IgD-negative memory B cell (primary cell): ENCODE results near the gene TRNT1. TPM values are rescaled to one million over a fixed set of nuclear protein-coding genes. Genes with fewer than 3 reads are reported as not detected.
A peak's percentile ranks its signal among the peaks of the same experiment; 100 is the strongest.

ENCODE experiments used
- H3K27ac Mint-ChIP-seq, 3 donors: one replicate each; pipeline ENCODE4 v1.8.0; 2020 to 2022; ENCODE audit warnings: mild to moderate bottlenecking in 3 of 3, mixed read lengths in 3 of 3, moderate library complexity in 1 of 3
- H3K27me3 Mint-ChIP-seq: one replicate; pipeline ENCODE4 v1.8.0; 2021; ENCODE audit warnings: mixed read lengths
- H3K36me3 Mint-ChIP-seq: one replicate; pipeline ENCODE4 v1.8.0; 2020; ENCODE audit warnings: mild to moderate bottlenecking, mixed read lengths
- H3K4me1 Mint-ChIP-seq, 3 donors: one replicate each; pipeline ENCODE4 v1.8.0; 2020 to 2022; ENCODE audit warnings: mixed read lengths in 3 of 3, mild to moderate bottlenecking in 1 of 3
- H3K4me3 Mint-ChIP-seq, 4 donors: one replicate each; pipeline ENCODE4 v1.8.0; 2020 to 2022; ENCODE audit warnings: mild to moderate bottlenecking in 4 of 4, mixed read lengths in 4 of 4, moderate library complexity in 3 of 4
- H3K9me3 Mint-ChIP-seq, 3 donors: one replicate each; pipeline ENCODE4 v1.8.0; 2020 to 2021; ENCODE audit warnings: mixed read lengths in 3 of 3, mild to moderate bottlenecking in 1 of 3
- polyA plus RNA-seq: library from polyadenylated mRNA; unstranded; fragments of 300-500 nt; fragmentation: Illumina TruSeq; gene quantifications from one replicate; pipeline ENCODE4 v1.2.3, GENCODE V29; 2021

The TRNT1 gene
- 21.0 TPM for polyA plus RNA-seq

DNA sequence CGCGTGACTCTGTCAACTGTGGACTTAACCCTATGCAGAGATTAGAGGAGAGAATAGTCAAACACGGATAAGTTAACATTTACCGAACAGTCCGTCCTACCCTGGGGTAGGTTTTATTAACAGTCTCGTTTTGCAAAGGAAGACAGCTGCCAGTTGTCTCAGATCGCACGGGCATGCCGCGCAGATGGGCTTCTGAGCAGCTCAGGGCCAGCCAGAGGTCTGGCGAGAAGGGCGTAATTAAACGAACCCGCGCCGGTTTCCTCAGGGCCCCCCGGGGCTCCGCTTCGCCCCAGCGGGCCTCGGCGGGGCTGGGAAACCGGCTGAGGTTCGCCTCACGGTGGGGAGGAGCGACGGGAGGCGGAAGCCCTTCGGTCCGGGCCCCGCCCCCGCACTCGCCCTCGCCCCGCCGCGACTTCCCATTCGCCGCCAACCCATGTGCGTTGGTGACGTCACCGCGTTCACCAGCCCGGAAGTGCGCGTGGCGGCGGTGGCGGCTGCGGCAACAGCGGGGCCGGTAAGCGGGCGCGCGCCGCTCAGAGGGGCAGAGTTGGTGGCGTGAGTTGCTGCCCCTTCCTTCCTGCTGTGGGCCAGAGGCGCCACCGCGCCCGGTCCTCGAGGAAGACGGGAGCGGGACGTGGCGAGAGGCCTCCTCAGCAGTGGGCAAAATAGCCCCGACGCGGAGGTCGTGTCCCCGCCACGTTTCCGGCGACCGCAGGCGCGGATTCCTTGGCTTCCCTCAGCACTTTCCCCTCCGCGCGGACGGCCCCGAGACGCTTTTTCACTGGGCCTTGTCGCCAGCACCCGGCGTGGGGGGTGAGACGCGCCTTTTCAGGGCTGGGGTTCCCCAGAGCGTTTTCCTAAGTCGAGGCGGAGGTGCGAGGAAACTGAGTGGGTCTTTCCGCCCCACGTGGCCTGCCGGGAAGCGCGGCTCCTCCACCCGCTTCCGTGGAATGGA lies at the start of gene TRNT1:
TRNT1 (plus strand) TSS at position 464 of the 955 bp plus-strand sequence. CDS start 2,101 bp downstream, outside the sequence.
- peaks cover 12 to 26% (median 22%) of the 10 kb centered on the region in 3 donors for H3K4me1 Mint-ChIP-seq
- peak within 1 kb of the TSS; percentile 91 to 99 (median 97) for H3K27ac Mint-ChIP-seq
- H3K36me3 Mint-ChIP-seq = peaks cover 5% of the 10 kb centered on the region
- H3K4me3 Mint-ChIP-seq = peak within 1 kb of the TSS; percentile 92 to 97 (median 96)
- no peaks in the 10 kb centered on the region for H3K9me3 Mint-ChIP-seq
- no peaks in the 10 kb centered on the region for H3K27me3 Mint-ChIP-seq

DNA sequence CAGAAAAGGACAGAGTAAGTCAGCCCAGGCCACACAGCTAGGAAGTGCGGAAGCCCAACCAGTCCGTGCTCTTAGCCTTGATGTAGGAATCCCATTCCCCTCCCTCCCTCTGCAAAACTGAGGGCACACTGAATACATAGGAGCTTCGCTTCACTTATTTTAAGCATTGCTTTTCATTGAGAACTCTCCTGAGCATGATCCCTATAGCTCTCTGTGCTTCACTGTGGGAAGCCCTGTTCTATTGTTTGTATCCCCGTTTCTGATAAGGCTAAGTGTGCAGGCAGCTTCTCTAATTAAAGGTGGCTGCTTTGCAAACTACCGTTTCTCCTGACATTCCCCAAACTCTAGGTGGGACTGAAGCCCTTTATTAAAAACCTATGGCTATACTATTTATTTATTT lies 46.4 kb upstream of the TRNT1 start:
- no peak overlapping the region for H3K4me3 Mint-ChIP-seq
- peaks cover 21 to 23% (median 22%) of the 10 kb centered on the region in 3 donors for H3K4me1 Mint-ChIP-seq
- H3K36me3 Mint-ChIP-seq = peaks cover 7% of the 10 kb centered on the region
- H3K27ac Mint-ChIP-seq = peak overlapping the region in 1 of 3 donors; percentile 67
- peaks cover 2% of the 10 kb centered on the region for H3K27me3 Mint-ChIP-seq
- no peaks in the 10 kb centered on the region for H3K9me3 Mint-ChIP-seq

DNA sequence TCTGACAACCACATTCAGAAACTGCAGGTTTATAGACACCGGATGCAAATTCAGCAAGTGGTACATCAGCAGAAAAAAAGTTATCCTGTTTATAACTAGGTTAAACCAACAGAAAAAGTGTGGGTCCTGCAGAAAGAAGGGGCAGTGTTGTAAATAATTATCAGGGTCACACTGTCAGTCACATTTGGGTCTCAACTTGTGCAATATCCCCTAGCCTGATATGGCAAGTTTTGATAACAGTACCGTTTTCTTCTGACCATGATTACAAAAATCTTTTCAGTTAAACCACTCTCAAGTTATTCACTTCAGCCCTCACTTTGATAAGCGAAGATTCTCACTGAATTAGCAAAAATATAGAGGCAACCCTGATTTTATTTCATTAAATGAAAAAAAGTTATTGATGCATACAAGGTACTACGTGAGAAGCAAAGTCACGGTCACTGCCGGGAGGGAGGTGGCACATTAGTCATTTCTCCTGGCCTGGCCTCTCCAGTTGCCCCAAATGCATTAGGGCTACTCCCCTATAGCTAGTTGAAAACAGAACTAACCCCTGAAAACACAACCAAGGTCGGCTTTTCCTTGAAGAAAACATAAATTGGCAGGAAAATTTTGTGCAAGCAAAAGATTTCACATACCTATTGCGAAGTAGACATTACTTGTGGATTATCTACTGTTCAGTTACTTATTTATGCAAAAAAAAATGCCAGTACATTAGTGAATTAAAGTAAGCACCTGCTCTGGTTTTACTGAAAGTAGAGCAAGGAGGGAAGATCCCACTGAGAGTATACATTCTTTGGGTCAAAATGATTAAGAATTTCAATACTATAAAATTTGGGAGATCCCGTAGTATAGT lies 45.1 kb upstream of the TRNT1 start:
- no peak overlapping the region for H3K27ac Mint-ChIP-seq
- peaks cover 21 to 29% (median 26%) of the 10 kb centered on the region in 3 donors for H3K4me1 Mint-ChIP-seq
- H3K9me3 Mint-ChIP-seq = no peaks in the 10 kb centered on the region
- peaks cover 7% of the 10 kb centered on the region for H3K36me3 Mint-ChIP-seq
- H3K27me3 Mint-ChIP-seq = no peaks in the 10 kb centered on the region
- peak overlapping the region; percentile 4 to 79 (median 28) for H3K4me3 Mint-ChIP-seq

DNA sequence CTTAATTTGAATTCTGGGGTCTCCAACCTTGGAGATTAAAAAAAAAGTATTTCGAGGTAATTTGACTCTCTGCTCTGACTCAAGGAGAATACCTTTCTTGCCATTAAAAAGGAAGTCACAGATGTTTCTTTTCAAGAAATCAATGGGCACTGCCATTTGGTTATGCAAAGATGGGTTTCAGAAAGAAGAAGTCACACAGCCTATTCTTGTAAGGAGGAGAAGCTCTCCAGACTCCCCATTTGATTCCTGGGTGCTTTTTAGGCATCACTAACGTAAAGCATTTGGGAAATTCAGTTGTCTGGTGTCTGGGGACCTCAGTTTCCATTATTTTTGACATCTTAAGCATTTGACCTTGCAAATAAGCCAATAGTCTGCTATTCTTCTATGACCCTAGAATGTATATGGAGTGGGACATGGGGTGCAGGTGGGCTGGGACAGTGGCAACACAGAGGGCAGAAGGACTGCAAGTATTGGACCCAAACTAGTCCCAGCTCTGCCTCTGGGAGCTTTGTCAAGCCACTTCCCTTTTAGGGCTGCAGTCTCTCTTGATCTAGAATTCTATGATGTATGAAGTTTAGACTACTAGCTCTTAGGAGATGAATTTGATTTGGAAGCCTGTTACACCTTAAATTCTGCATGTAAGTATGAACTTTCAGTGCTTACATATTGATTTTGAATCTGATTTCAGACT lies 44.4 kb upstream of the TRNT1 start:
- Mint-ChIP-seq H3K4me3 (peak overlapping the region; percentile 4 to 79 (median 28)), H3K27ac (peak overlapping the region in 1 of 3 donors; percentile 61), H3K27me3 (no peaks in the 10 kb centered on the region), H3K9me3 (no peaks in the 10 kb centered on the region), H3K36me3 (peaks cover 7% of the 10 kb centered on the region), H3K4me1 (peaks cover 23 to 29% (median 28%) of the 10 kb centered on the region in 3 donors)

DNA sequence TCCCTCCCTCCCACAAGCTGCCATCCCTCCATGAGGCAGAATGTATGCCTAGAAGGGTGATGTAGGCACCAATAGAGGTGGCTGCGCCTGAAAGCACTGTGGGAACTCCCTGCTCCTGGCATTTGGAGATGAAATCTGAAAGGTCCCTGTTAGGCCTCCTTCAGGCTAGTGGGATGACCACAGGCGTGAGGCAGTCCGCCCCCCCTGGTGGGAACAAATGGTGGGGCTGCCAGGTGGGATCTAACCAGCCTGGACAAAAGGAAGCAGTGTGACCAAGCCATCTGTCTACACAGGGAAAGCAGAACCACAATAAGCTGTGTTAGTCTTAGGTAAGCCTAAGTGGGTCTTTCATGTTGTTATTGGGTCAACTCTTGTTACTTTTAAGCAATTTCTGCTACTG lies 41.9 kb upstream of the TRNT1 start:
- no peak overlapping the region for H3K4me3 Mint-ChIP-seq
- peaks cover 41 to 44% (median 44%) of the 10 kb centered on the region in 3 donors for H3K4me1 Mint-ChIP-seq
- no peak overlapping the region for H3K27ac Mint-ChIP-seq
- H3K9me3 Mint-ChIP-seq = no peaks in the 10 kb centered on the region
- H3K27me3 Mint-ChIP-seq = no peaks in the 10 kb centered on the region
- no peaks in the 10 kb centered on the region for H3K36me3 Mint-ChIP-seq

DNA sequence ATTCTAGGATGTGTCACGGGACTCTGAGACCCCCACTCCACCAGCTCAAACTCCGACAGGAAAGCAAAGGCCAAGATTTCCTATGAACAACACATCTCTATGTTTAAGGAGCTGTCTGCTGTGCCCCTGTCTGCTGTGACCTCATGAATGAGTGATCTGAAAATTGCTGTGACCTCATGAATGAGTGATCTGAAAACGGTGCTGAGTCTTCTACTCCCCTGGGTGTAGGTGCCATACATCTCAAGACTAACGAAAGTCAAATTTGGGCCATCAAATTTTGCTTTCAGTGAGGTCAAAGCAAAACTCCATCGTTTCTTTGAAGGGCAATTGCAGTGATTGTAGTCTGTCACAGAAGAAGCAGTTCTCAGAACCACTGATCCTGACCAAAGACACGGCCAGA lies 41.0 kb upstream of the TRNT1 start:
- Mint-ChIP-seq H3K27me3 (no peaks in the 10 kb centered on the region), H3K36me3 (peaks cover 1% of the 10 kb centered on the region), H3K4me3 (no peak overlapping the region), H3K4me1 (peaks cover 41 to 44% (median 44%) of the 10 kb centered on the region in 3 donors), H3K27ac (no peak overlapping the region), H3K9me3 (no peaks in the 10 kb centered on the region)

DNA sequence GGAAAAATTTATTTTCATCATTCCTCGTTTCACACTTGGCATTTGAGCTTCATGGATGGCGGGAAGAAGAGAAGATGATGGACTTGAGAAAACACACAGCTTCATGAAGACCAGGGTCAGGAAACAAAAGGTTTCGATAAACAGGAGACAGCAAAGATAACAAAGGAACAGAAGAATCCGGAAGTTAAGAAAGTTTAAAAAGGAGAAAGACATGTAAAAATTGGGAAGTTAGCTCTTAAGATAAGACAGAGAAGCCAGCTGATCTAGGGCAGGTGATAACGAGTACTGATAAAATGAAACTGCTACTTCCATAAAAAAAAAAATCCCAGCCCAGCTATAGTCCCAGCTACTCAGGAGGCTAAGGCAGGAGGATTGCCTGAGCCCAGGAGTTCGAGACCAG lies 40.5 kb upstream of the TRNT1 start:
- no peak overlapping the region for H3K27ac Mint-ChIP-seq
- peaks cover 39 to 42% (median 42%) of the 10 kb centered on the region in 3 donors for H3K4me1 Mint-ChIP-seq
- H3K36me3 Mint-ChIP-seq = peaks cover 3% of the 10 kb centered on the region

DNA sequence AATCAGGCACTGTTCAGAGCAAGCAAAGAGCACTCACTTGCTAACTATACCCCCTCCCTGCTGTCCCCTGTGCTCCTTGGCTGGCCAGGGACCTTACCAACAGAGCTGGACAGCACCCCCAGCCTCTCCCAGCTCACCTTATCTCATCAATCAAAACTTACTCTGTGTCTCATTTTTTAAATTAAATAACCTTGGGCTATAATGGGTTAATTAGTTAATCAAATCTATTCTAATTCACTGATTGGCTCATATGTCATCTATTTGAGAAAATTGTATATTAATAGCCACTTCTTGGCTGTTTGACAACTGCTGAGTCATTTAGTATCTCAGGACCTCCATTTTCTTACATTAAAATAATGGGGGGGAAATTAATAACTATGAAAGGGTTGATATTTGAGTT lies 39.5 kb upstream of the TRNT1 start:
- H3K4me3 Mint-ChIP-seq = no peak overlapping the region
- peaks cover 3% of the 10 kb centered on the region for H3K36me3 Mint-ChIP-seq
- H3K27me3 Mint-ChIP-seq = no peaks in the 10 kb centered on the region
- H3K9me3 Mint-ChIP-seq = no peaks in the 10 kb centered on the region
- H3K4me1 Mint-ChIP-seq = peaks cover 29 to 33% (median 31%) of the 10 kb centered on the region in 3 donors
- no peak overlapping the region for H3K27ac Mint-ChIP-seq

More for the DNA sequence above, 40.5 kb upstream of the TRNT1 start:
- Mint-ChIP-seq H3K9me3 (no peaks in the 10 kb centered on the region), H3K27me3 (no peaks in the 10 kb centered on the region), H3K4me3 (no peak overlapping the region)

DNA sequence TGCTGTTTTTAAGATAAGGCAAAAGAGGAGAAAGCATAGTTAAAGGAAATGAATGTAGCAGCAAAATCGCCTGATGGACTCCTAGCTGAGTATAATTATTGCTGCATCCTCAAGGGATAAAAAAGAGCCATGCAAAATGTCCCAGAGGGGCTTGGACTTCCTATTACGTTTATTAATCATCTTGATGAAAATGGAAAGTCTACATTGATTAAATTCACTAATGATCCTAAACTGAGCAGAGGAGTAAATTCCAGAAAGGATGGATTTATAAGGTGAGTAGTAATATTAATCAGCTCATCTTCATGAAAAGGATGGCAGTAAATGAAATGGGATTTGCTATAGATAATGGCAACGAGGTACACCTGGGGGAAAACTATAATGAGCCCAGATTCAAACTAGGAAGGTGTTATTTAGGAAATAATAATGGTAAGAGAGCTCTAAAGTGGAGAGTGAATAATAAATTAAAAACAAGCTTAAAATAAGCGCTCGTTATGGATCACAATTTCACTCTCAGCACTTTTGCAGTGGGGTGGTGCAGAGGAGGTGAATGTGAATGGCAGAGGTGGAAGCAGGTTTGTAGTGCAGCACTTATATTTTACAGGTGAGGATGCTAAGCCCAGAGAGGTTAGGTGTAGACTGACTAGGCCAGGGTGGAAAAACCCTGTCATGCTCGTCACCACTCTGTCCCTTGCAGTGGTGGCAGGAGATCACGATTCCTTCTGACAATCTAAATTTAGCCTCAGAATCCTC lies 38.8 kb upstream of the TRNT1 start:
- Mint-ChIP-seq H3K4me3 (peak overlapping the region in 1 of 4 donors; percentile 34), H3K9me3 (no peaks in the 10 kb centered on the region), H3K27ac (no peak overlapping the region), H3K36me3 (peaks cover 3% of the 10 kb centered on the region), H3K27me3 (peaks cover 3% of the 10 kb centered on the region), H3K4me1 (peaks cover 23 to 27% (median 26%) of the 10 kb centered on the region in 3 donors)

DNA sequence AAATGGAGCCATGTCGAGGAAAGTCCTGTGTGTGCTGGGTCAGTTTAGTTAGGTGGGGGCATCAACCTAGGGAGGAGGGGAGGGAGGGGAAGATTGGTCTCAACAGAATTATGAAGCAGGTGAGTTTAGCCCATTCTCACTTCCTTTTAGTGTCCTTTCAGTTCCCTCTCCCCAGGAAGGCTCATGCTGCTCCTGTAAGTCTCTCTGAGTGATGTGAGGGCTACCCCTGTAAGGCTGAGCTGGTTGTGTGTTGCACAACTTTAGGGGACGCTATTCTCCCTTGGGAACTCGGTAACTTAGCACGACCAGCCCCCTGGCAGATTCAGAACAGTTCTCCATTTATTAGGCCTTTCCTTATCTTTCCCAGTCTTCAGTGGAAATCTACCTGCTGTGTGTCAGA lies 37.7 kb upstream of the TRNT1 start:
- H3K36me3 Mint-ChIP-seq = peaks cover 3% of the 10 kb centered on the region
- peak overlapping the region in 1 of 3 donors; percentile 85 for H3K27ac Mint-ChIP-seq
- peak overlapping the region in 2 of 4 donors; percentile 13 to 82 for H3K4me3 Mint-ChIP-seq

DNA sequence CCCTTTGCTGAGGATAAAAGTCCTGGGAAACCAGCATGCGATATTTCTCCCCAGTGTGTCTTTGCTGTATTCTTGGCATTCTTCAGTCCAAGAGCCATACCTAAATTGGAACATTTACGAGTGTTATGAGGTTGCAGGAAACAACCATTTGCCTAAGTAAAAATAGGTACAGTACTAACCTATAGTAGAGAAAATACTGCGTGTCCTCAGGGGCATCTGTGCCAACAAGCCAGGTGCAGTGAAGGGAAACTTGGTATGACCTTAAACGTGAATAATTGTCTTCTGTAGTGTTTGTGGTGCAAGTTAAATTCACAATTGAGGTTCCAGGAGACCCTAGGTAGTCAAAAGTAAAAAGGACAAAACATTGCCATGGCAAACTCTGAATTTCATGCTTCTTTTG lies 28.8 kb upstream of the TRNT1 start:
- peaks cover 6 to 37% (median 22%) of the 10 kb centered on the region in 3 donors for H3K4me1 Mint-ChIP-seq
- peak overlapping the region in 2 of 4 donors; percentile 49 to 82 for H3K4me3 Mint-ChIP-seq
- H3K27ac Mint-ChIP-seq = no peak overlapping the region
- H3K27me3 Mint-ChIP-seq = peaks cover 5% of the 10 kb centered on the region
- peaks cover 3% of the 10 kb centered on the region for H3K36me3 Mint-ChIP-seq
- H3K9me3 Mint-ChIP-seq = no peaks in the 10 kb centered on the region

More for the DNA sequence above, 37.7 kb upstream of the TRNT1 start:
- no peaks in the 10 kb centered on the region for H3K9me3 Mint-ChIP-seq
- peaks cover 4% of the 10 kb centered on the region for H3K27me3 Mint-ChIP-seq
- peaks cover 20 to 23% (median 23%) of the 10 kb centered on the region in 3 donors for H3K4me1 Mint-ChIP-seq

DNA sequence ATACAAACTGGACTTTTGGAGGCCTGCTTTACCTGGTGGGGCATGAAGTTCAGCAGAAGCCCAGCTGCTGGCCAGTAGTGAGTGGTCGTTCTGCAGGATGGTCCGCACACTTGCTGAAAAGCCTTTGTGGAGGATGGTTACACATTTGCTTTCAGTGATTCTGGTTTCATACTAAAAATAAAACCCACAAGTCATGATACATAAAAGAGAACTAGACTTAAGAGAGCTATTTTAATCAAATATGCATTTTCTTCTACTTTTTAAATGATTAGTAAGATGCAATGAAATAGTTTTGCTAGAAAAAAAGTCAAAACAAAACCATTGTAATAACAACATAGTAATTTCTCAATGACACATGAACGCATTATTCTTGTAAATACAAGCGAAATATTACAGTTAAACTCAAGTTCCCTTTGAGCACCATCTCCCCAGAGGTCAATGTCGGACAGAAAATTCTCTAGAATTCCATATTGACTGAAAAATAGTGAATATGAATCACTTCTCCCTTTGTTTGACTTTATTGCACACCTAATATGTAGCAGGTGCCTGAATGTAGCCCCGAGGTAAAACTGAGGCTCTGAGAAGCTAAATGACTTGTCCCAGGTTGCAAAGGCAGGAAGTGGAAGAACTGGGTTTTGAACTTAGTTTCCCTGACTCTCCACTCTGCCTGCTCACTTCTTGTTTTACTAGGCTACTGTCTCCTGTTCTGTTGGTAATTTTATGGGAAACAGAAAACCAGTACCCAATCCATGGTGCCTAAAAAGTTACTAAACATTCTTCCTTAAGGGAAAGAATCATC lies 24.9 kb upstream of the TRNT1 start:
- peaks cover 3% of the 10 kb centered on the region for H3K36me3 Mint-ChIP-seq

DNA sequence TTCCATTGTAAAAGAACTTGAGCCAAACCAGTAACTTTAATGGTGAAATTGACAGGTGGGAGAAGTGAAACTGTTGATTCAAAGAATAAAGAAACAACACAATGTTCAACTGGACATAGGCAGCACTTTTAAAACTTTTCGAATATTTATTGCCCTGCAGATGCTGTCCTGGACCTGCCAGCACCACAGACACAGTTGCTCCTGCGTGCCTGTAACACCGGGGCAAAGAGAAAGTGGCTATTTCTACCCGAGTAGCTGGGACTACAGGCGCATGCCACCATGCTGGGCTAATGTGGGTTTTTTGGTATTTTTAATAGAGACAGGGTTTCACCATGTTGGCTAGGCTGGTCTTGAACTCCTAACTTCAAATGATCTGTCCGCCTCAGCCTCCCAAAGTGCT lies 24.0 kb upstream of the TRNT1 start:
- no peak overlapping the region for H3K27ac Mint-ChIP-seq

More for the DNA sequence above, 24.9 kb upstream of the TRNT1 start:
- Mint-ChIP-seq H3K9me3 (no peaks in the 10 kb centered on the region), H3K4me3 (peak overlapping the region in 1 of 4 donors; percentile 30), H3K4me1 (peaks cover 15 to 41% (median 27%) of the 10 kb centered on the region in 3 donors), H3K27ac (peak overlapping the region in 1 of 3 donors; percentile 45), H3K27me3 (peaks cover 6% of the 10 kb centered on the region)

More for the DNA sequence above, 24.0 kb upstream of the TRNT1 start:
- peak overlapping the region in 1 of 4 donors; percentile 2 for H3K4me3 Mint-ChIP-seq
- H3K4me1 Mint-ChIP-seq = peaks cover 16 to 38% (median 28%) of the 10 kb centered on the region in 3 donors
- H3K36me3 Mint-ChIP-seq = peaks cover 3% of the 10 kb centered on the region
- peaks cover 4% of the 10 kb centered on the region for H3K27me3 Mint-ChIP-seq
- no peaks in the 10 kb centered on the region for H3K9me3 Mint-ChIP-seq
